HUDEP-2 (cell line): ENCODE data around the gene SESN2.
"Not testable (repeated sequence)": the region's sequence is repeated elsewhere in the genome, so short reads cannot be mapped to it uniquely, and the experiment has no call there.

Experiments
- DNase-seq, 76 experiments: peaks; one replicate each; lab custom pipeline; 2025; ENCODE audit not compliant: unreplicated experiment in 76 of 76; lab: John Stamatoyannopoulos, UW

Gene SESN2

GRCh38 chr1:28326515-28326914 lies 67.2 kb downstream of the SESN2 start:
- DNase-seq: peak in 6 of 76 experiments; percentile 0 to 6 (median 2)

GRCh38 chr1:28326984-28327383 lies 67.7 kb downstream of the SESN2 start:
- peak in 5 of 76 experiments; percentile 1 to 20 (median 8) for DNase-seq

- DNase-seq: not testable (repeated sequence)
Observed at GRCh38 chr1:28327431-28327830, 68.1 kb downstream of the SESN2 start.

DNA sequence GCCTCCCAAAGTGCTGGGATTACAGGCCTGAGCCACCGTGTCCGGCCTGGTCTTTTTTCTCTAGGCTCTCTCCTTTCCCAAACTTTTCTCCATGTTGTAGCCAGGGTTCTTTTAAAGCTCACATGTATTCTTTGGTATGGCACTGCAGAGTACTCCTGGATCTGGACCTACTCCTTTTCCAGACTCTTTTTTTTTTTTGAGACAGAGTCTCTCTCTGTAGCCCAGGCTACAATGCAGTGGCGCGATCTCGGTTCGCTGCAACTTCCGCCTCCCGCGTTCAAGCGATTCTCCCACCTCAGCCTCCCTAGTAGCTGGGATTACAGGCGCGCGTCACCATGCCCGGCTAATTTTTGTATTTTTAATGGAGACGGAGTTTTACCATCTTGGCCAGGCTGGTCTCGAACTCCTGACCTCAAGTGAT lies 68.9 kb downstream of the SESN2 start:
- DNase-seq: peak in 2 of 76 experiments; percentile 5 to 32

DNA sequence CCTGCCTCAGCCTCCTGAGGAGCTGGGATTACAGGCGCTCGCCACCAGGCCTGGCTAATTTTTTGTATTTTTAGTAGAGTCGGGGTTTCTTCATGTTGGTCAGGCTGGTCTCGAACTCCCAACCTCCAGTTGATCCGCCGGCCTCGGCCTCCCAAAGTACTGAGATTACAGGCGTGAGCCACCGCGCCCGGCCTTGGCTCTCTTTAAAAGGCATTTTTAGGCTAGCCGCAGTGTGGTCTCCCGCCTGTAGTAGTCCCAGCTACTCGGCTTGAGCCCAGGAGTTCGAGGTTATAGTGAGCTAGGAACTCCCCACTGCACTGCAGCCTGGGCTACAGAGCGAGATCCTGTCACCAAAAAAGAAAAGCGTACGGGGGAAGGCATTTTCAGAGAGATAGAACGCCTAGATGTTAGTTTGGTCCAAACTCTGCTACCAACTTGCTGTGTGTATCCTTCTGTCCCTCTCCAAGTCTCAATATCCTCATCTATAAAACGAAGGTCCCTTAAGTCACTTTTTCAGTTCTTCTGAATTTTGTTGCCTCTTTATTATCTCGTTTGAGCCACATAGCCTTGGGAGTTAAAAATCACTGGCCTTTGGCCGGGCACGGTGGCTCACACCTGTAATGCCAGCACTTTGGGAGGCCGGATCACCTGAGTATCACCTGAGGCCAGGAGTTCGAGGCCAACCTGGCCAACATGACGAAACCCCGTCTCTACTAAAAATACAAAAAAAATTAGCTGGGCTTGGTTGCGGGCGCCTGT lies 70.3 kb downstream of the SESN2 start:
- DNase-seq: peak in 26 of 76 experiments; percentile 5 to 44 (median 16)
